Activated CD4-positive, alpha-beta T cell treated with anti-CD3 and anti-CD28 coated beads for 36 hours (primary cell): Measurements from ENCODE around the gene FASLG. TPM values are rescaled to one million over a fixed set of nuclear protein-coding genes. Genes with fewer than 3 reads are reported as not detected.

ENCODE experiments used
- ATAC-seq: fragments of 200-7000 bp; cut with Tn5 transposase; one replicate; pipeline ENCODE4 v1.10.0; 2021; ENCODE audit warnings: mild to moderate bottlenecking, moderate library complexity
- CTCF ChIA-PET: fragments of 350-600 bp; sonication (Branson Sonifier 250); formaldehyde crosslinking; loops from one replicate; lab custom pipeline; 2021; ENCODE audit warnings: antibody characterized with exemption; lab: Charles Lee
- POLR2A ChIA-PET: fragments of 350-600 bp; sonication (Branson Sonifier 250); formaldehyde crosslinking; loops from one replicate; lab custom pipeline; 2021; ENCODE audit warnings: antibody characterized with exemption, inconsistent platforms; lab: Charles Lee
- DNase-seq: peaks from one replicate; pipeline ENCODE4 v3.0.0-alpha.2; 2020
- H3K27ac Mint-ChIP-seq: one replicate; pipeline ENCODE4 v1.8.0; 2021; ENCODE audit warnings: mixed read lengths
- H3K27me3 Mint-ChIP-seq: one replicate; pipeline ENCODE4 v1.8.0; 2021; ENCODE audit warnings: mixed read lengths
- H3K36me3 Mint-ChIP-seq: one replicate; pipeline ENCODE4 v1.8.0; 2021; ENCODE audit warnings: low read depth, mixed read lengths
- H3K4me1 Mint-ChIP-seq: one replicate; pipeline ENCODE4 v1.8.0; 2021; ENCODE audit warnings: mixed read lengths
- H3K4me3 Mint-ChIP-seq: one replicate; pipeline ENCODE4 v1.8.0; 2021; ENCODE audit warnings: mild to moderate bottlenecking, moderate library complexity, mixed read lengths
- H3K9me3 Mint-ChIP-seq: one replicate; pipeline ENCODE4 v1.8.0; 2021; ENCODE audit warnings: low read depth, mixed read lengths
- intact Hi-C, 2 experiments: fragments of 100-400 bp; cut with DNase I in 1 of 2; cut with micrococcal nuclease in 1 of 2; formaldehyde crosslinking; loops; one replicate each; pipeline versions ENCODE4 v1.14.2 to v1.15.1; 2022 to 2024; cut with DNase I, micrococcal nuclease
- total RNA-seq, 2 experiments: library from RNA; stranded (reverse); gene quantifications; one replicate each; pipeline ENCODE4 v1.2.3, GENCODE V29; 2021

The FASLG gene
- total RNA-seq, 2 experiments from 2014 or later: 3.6 to 4.0 TPM

GRCh38 chr1:172628401-172628800 lies 30.5 kb upstream of the FASLG start:
- Mint-ChIP-seq H3K27me3 (peaks cover 9% of the 10 kb centered on the region), H3K27ac (no peak overlapping the region), H3K9me3 (no peaks in the 10 kb centered on the region), H3K4me1 (peaks cover 44% of the 10 kb centered on the region), H3K36me3 (no peaks in the 10 kb centered on the region), H3K4me3 (no peak overlapping the region)
- ATAC-seq (no peak), DNase-seq (no peak)
- ChIA-PET POLR2A (no interaction called here), CTCF (no interaction called here)
- intact Hi-C loops: loop anchor here in 1 of 2 experiments (5.0 kb wide), 1 partner anchor 34 kb away; no protein-coding TSS in a partner anchor

DNA sequence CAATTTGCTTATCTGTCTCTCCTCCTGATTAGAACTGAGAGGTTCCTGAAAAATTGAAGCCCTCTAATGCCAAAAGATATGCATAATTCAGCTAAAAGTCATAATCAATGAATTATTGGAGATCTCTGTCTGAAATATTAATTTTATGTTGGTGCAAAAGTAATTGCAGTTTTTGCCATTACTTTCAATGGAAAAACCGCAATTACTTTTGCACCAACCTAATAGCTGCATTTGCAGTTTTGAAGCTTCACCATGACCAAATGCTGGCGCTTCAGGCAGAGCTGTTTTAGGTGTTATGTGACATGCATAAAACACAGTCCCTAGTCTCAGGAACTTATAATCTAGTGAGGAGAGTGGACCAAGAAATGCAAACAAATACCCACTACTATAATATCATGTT lies 29.7 kb upstream of the FASLG start:
- DNase-seq (no peak), ATAC-seq (no peak)
- Mint-ChIP-seq H3K9me3 (no peaks in the 10 kb centered on the region), H3K27me3 (peaks cover 9% of the 10 kb centered on the region), H3K4me1 (peaks cover 44% of the 10 kb centered on the region), H3K27ac (no peak overlapping the region), H3K36me3 (no peaks in the 10 kb centered on the region), H3K4me3 (no peak overlapping the region)
- ChIA-PET POLR2A (no interaction called here), CTCF (interaction anchor here (1.4 to 2.0 kb wide), 2 partner anchors 90 to 96 kb away, joined by 4 to 8 read pairs; no protein-coding TSS in a partner anchor)
- intact Hi-C loops: loop anchor here in 1 of 2 experiments (5.0 kb wide), 1 partner anchor 33 kb away; no protein-coding TSS in a partner anchor

DNA sequence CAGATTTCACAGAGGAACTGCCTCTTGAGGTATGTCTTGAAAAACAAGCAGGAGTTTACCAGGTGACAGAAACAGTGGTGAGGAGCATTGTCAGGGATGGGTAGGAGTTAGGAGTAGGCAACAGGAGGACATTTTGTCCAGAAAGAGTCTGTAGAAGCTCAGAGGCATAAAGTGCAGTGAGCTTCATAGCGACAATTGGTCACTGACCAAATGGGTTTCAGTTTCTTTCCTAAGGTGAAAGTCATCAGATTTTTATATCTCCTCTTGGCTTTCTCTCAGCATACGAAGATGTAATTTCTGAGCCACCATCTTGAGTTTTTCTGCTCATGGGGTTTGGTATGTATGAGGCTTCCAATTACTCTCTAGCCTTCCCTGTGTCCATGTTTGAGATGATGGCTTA lies 29.3 kb upstream of the FASLG start:
- peaks cover 9% of the 10 kb centered on the region for H3K27me3 Mint-ChIP-seq
- peaks cover 44% of the 10 kb centered on the region for H3K4me1 Mint-ChIP-seq
- ChIA-PET CTCF (interaction anchor here (1.4 to 2.0 kb wide), 2 partner anchors 89 to 96 kb away, joined by 4 to 8 read pairs; no protein-coding TSS in a partner anchor), POLR2A (no interaction called here)
- DNase-seq (no peak), ATAC-seq (peak; percentile 49)
- H3K36me3 Mint-ChIP-seq: no peaks in the 10 kb centered on the region
- no peak overlapping the region for H3K4me3 Mint-ChIP-seq
- no peak overlapping the region for H3K27ac Mint-ChIP-seq
- intact Hi-C loops: loop anchor here in 1 of 2 experiments (5.0 to 10.0 kb wide), 2 partner anchors 33 to 265 kb away; no protein-coding TSS in a partner anchor
- H3K9me3 Mint-ChIP-seq: no peaks in the 10 kb centered on the region

DNA sequence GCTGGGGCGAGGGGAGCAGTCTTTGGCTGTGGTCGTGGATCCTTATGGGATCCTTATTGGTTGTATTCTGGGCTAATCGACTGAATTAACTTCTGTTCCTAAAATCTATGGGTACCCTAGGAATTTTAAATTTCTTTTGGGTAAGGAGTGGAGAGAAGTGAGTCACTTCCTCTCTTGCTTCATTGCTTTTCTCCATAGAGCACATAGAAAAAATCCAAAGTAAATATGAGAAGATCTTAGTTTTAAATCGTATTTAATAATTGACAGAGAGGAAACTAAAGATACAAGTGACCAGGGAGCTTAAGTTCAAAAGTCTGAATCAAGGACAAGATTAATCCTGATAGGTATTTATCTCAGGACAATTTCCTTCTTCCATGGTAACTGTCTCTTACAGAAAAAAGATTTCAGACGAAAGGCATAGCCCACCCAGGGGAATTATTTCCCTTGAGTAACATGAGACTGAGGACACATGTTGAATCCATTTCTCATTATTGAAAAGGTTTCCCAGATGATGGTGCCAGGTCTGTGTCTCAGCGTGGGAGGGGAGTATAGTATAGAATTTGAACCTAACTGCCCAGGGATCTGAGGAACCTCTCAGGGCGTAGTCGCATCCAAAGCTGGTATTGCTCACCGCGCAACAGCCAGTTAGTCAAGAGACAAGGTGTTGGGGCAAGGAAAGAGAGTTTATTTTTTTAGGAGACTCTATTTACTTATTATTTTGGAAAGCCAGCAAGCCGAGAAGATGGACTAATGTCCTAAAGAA lies 28.7 kb upstream of the FASLG start:
- Mint-ChIP-seq H3K36me3 (no peaks in the 10 kb centered on the region), H3K4me1 (peaks cover 44% of the 10 kb centered on the region), H3K27ac (peak overlapping the region; percentile 7), H3K4me3 (no peak overlapping the region), H3K9me3 (no peaks in the 10 kb centered on the region), H3K27me3 (peaks cover 9% of the 10 kb centered on the region)
- no peak for DNase-seq
- intact Hi-C loops: loop anchor here in 1 of 2 experiments (10.0 kb wide), 1 partner anchor 265 kb away; no protein-coding TSS in a partner anchor
- CTCF ChIA-PET: interaction anchor here (0.9 to 2.0 kb wide), 5 partner anchors 8 to 112 kb away, joined by 3 to 8 read pairs (median 3); no protein-coding TSS in a partner anchor
- no peak for ATAC-seq
- POLR2A ChIA-PET: no interaction called here

DNA sequence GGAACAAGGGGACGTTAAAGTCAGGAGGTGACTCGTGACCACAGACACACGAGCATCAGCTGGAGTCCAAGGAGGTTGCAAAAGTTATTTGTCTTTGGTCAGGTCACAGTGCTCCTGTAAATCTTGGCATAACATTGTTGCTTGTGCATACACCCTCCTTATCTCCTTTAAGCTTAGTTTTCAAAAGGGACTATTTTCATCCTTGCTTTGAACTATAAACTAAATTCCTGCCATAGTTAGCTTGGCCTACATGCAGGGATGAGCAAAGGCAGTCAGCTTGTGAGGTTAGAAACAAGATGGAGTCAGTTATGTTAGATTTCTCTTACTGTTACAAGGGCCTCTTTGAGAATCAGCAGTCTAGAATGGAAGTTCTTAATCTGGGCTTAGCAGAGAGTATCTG lies 28.0 kb upstream of the FASLG start:
- Mint-ChIP-seq H3K9me3 (no peaks in the 10 kb centered on the region), H3K4me1 (peaks cover 44% of the 10 kb centered on the region), H3K27ac (no peak overlapping the region), H3K4me3 (no peak overlapping the region), H3K27me3 (peaks cover 8% of the 10 kb centered on the region), H3K36me3 (no peaks in the 10 kb centered on the region)
- intact Hi-C loops: loop anchor here in 1 of 2 experiments (10.0 kb wide), 1 partner anchor 264 kb away; no protein-coding TSS in a partner anchor
- ChIA-PET POLR2A (no interaction called here), CTCF (interaction anchor here (0.6 to 2.0 kb wide), 6 partner anchors 9 to 111 kb away, joined by 3 to 8 read pairs (median 3); no protein-coding TSS in a partner anchor)
- ATAC-seq: no peak
- DNase-seq: no peak

GRCh38 chr1:172637522-172637921 lies 21.4 kb upstream of the FASLG start:
- POLR2A ChIA-PET: interaction anchor here (0.6 to 3.6 kb wide), 4 partner anchors 17 to 71 kb away, joined by 3 to 25 read pairs (median 5); partner anchors contain the start of gene FASLG
- Mint-ChIP-seq H3K27me3 (peaks cover 16% of the 10 kb centered on the region), H3K27ac (peak overlapping the region; percentile 99), H3K4me3 (no peak overlapping the region), H3K4me1 (peaks cover 60% of the 10 kb centered on the region), H3K9me3 (peaks cover 14% of the 10 kb centered on the region), H3K36me3 (peaks cover 9% of the 10 kb centered on the region)
- CTCF ChIA-PET: interaction anchor here (0.6 to 6.7 kb wide), 10 partner anchors 22 to 276 kb away, joined by 3 to 39 read pairs (median 6); partner anchors contain the start of gene FASLG
- ATAC-seq: peak; percentile 23
- intact Hi-C loops: loop anchor here (2.0 to 10.0 kb wide), 3 partner anchors 27 to 660 kb away; no protein-coding TSS in a partner anchor
- peak; percentile 56 for DNase-seq

GRCh38 chr1:172638249-172638648 lies 20.7 kb upstream of the FASLG start:
- Mint-ChIP-seq H3K9me3 (peaks cover 14% of the 10 kb centered on the region), H3K4me3 (peak overlapping the region; percentile 56), H3K27me3 (peaks cover 19% of the 10 kb centered on the region), H3K36me3 (peaks cover 9% of the 10 kb centered on the region), H3K27ac (peak overlapping the region; percentile 99), H3K4me1 (peaks cover 64% of the 10 kb centered on the region)
- ATAC-seq: peak; percentile 1
- ChIA-PET POLR2A (interaction anchor here (1.5 to 3.6 kb wide), 3 partner anchors 32 to 70 kb away, joined by 6 to 25 read pairs (median 12); no protein-coding TSS in a partner anchor), CTCF (interaction anchor here (0.7 to 6.7 kb wide), 8 partner anchors 21 to 257 kb away, joined by 3 to 39 read pairs (median 8); partner anchors contain the start of gene FASLG)
- DNase-seq: peak; percentile 24
- intact Hi-C loops: loop anchor here (2.0 to 10.0 kb wide), 8 partner anchors 33 to 1231 kb away; partner anchors contain the start of genes SUCO (in 1 of the 2) and ZBTB37 (in 1 of the 2)

GRCh38 chr1:172638885-172639831 lies 19.7 kb upstream of the FASLG start:
- H3K4me1 Mint-ChIP-seq: peaks cover 73% of the 10 kb centered on the region
- ATAC-seq (peak; percentile 83), DNase-seq (peak; percentile 91)
- peaks cover 14% of the 10 kb centered on the region for H3K9me3 Mint-ChIP-seq
- intact Hi-C loops: loop anchor here (1.0 to 10.0 kb wide), 22 partner anchors 8 to 1230 kb away; partner anchors contain the start of genes SUCO (in 2 of the 2) and ZBTB37 (in 1 of the 2)
- H3K27ac Mint-ChIP-seq: peak overlapping the region; percentile 99
- H3K36me3 Mint-ChIP-seq: peaks cover 9% of the 10 kb centered on the region
- H3K4me3 Mint-ChIP-seq: peak overlapping the region; percentile 56
- ChIA-PET CTCF (interaction anchor here (0.8 to 6.7 kb wide), 9 partner anchors 13 to 107 kb away, joined by 3 to 39 read pairs (median 7); partner anchors contain the start of gene FASLG), POLR2A (interaction anchor here (0.5 to 3.6 kb wide), 9 partner anchors 20 to 1230 kb away, joined by 3 to 25 read pairs (median 3); partner anchors contain the start of genes FASLG and ZBTB37)
- H3K27me3 Mint-ChIP-seq: peaks cover 22% of the 10 kb centered on the region

DNA sequence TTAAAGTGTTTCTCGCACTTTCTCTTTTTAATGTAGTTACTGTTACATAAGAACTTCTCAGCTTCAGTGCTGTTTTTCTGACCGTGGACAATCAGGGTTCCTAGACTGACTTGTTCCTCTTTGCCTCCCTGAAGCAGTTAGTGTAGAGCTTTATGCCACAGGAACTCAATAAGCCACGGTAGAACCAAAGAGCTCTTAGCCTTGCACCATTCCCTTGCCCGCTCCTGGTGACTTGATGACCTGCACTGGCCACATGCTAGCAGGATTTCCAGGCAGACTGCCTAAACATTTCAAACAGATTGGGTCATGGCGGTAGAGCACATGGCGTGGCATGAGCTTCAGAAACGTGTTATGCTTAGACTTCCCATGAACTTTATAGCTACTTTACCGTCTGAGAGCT lies 18.8 kb upstream of the FASLG start:
- peak overlapping the region; percentile 56 for H3K4me3 Mint-ChIP-seq
- ATAC-seq: no peak
- H3K4me1 Mint-ChIP-seq: peaks cover 83% of the 10 kb centered on the region

GRCh38 chr1:172641492-172641891 lies 17.4 kb upstream of the FASLG start:
- peaks cover 9% of the 10 kb centered on the region for H3K36me3 Mint-ChIP-seq
- intact Hi-C loops: loop anchor here in 1 of 2 experiments (10.0 kb wide), 1 partner anchor 1513 kb away; the partner anchor contains the start of gene RABGAP1L
- POLR2A ChIA-PET: interaction anchor here (0.7 to 1.6 kb wide), 2 partner anchors 57 to 83 kb away, joined by 3 to 4 read pairs; no protein-coding TSS in a partner anchor
- no peak overlapping the region for H3K27ac Mint-ChIP-seq
- ATAC-seq: no peak
- CTCF ChIA-PET: interaction anchor here (0.6 to 6.7 kb wide), 6 partner anchors 10 to 198 kb away, joined by 3 to 39 read pairs (median 4); partner anchors contain the start of gene FASLG
- H3K9me3 Mint-ChIP-seq: peaks cover 11% of the 10 kb centered on the region
- H3K4me3 Mint-ChIP-seq: no peak overlapping the region
- DNase-seq: no peak
- peaks cover 35% of the 10 kb centered on the region for H3K27me3 Mint-ChIP-seq
- H3K4me1 Mint-ChIP-seq: peaks cover 92% of the 10 kb centered on the region

More for the DNA sequence above, 18.8 kb upstream of the FASLG start:
- intact Hi-C loops: loop anchor here in 1 of 2 experiments (10.0 kb wide), 1 partner anchor 1515 kb away; the partner anchor contains the start of gene RABGAP1L
- Mint-ChIP-seq H3K27me3 (peaks cover 29% of the 10 kb centered on the region), H3K36me3 (peaks cover 9% of the 10 kb centered on the region), H3K27ac (peak overlapping the region; percentile 99), H3K9me3 (peaks cover 14% of the 10 kb centered on the region)
- ChIA-PET CTCF (interaction anchor here (0.8 to 6.7 kb wide), 12 partner anchors 12 to 229 kb away, joined by 3 to 39 read pairs (median 4); partner anchors contain the start of gene FASLG), POLR2A (interaction anchor here (0.9 to 3.6 kb wide), 7 partner anchors 21 to 1229 kb away, joined by 3 to 25 read pairs (median 3); partner anchors contain the start of gene ZBTB37)
- DNase-seq: no peak
